ENCODE measurements around the gene EXD3. TPM values are rescaled to one million over a fixed set of nuclear protein-coding genes. Genes with fewer than 3 reads are reported as not detected.

EXD3 gene
- total and polyA plus RNA-seq, 9 of the 15 experiments (the other 6 are each of a cell fraction or from before 2014, with no cell fraction given) = 0.29 to 12.5 (median 3.9) TPM

DNA sequence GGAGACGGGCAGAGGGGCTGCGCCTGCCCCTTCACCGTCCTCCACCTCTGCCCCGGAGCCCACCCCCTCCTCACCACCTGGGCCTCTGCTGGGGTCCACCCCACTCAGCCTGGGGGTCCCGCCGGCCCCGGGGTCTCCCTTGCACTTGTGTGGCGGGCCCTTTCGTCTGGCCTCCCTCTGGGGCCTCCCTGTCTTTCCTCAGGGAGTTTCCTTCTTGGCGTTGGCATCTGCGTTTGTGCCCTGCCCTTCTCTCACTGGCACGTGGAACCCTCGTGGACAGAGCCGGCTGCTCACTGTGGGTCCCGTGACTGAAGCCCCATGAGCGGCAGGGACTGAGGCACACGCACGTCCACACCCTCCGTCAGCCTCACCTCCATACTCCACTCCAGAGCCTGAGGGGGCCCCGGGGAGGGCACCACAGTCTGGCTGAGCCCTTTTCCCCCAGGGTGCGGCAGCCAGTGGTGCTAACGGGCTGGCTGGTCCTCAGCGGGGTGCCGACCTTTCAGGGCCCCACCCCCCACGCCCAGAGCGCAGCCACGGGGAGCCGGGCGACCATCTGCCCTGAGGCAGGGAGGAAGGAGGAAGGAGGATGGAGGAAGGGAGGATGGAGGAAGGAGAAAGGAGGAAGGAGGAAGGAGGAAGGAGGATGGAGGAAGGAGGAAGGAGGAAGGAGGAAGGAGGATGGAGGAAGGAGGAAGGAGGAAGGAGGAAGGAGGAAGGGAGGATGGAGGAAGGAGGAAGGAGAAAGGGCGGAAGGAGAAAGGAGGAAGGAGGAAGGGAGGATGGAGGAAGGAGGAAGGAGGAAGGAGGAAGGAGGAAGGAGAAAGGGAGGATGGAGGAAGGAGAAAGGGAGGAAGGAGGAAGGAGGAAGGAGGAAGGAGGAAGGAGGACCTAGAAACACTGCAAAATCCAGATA is 67.9 kb downstream of the EXD3 start:
- no peak overlapping the region for H3K27ac ChIP-seq (ENCODE audit: extremely low read depth, low read depth, low read length)
- WGBS (ENCODE audit: insufficient coverage, low coverage, missing lambda C conversion rate) = 53% methylated on average over 14 of the region's 30 CpGs
- peak; percentile 89 for FAIRE-seq

More for the DNA sequence above, 67.9 kb downstream of the EXD3 start:
- H3K4me1 ChIP-seq (replicated peaks in 1 of 2; ENCODE audit: control insufficient read depth in 2 of 2, insufficient read depth in 2 of 2, low read length in 2 of 2) = peaks cover 0 to 36% of the 10 kb centered on the region in 2 experiments; a peak in 2 of 5 replicates
- H3K79me2 ChIP-seq (ENCODE audit: control insufficient read depth, insufficient read depth, low read length) = no peaks in the 10 kb centered on the region
- no peaks in the 10 kb centered on the region for H4K20me1 ChIP-seq (replicated peaks; ENCODE audit: control insufficient read depth, insufficient read depth, low read length)
- no peaks in the 10 kb centered on the region for H3K36me3 ChIP-seq (ENCODE audit: control insufficient read depth, insufficient read depth, low read length)
- TF ChIP-seq ZNF263 (CRISPR knock-in tag; IDR thresholded peaks at IDR 0.05; ENCODE audit: borderline replicate concordance) = 0 out of 2 replicates have a peak, but pooled peaks have one; percentile 41
- no peak for TF ChIP-seq NKRF (IDR thresholded peaks at IDR 0.05; ENCODE audit: borderline replicate concordance)
- no peak for TF ChIP-seq RFX1 (IDR thresholded peaks at IDR 0.05)
- peak; percentile 64 for TF ChIP-seq PCBP2 (IDR thresholded peaks at IDR 0.05; ENCODE audit: low read depth, low read length, poor library complexity, severe bottlenecking)
- peak in 1 of 2 experiments; percentile 53; a peak in 2 of 4 replicates for TF ChIP-seq ETV6 (IDR thresholded peaks at IDR 0.05; ENCODE audit: borderline replicate concordance in 1 of 2, low read depth in 2 of 2, low read length in 1 of 2)
- no peak for TF ChIP-seq ETV6 (CRISPR knock-in tag; IDR thresholded peaks at IDR 0.05; ENCODE audit: borderline replicate concordance)
- H3K27me3 ChIP-seq (ENCODE audit: control insufficient read depth in 2 of 2, insufficient read depth in 2 of 2, low read length in 2 of 2) = peaks cover 0 to 17% of the 10 kb centered on the region in 2 experiments; a peak in 1 of 5 replicates
- H3K4me2 ChIP-seq (ENCODE audit: insufficient read depth, low read length) = no peak overlapping the region
- H3K4me3 ChIP-seq = no peak overlapping the region
- no peak overlapping the region for H3K9ac ChIP-seq (ENCODE audit: insufficient read depth in 1 of 2, low read depth in 2 of 2, low read length in 2 of 2)
- ChIA-PET CTCF (ENCODE audit: low intra/inter-chr PET ratio) (no interaction called here), POLR2A (no interaction called here)
- no peak overlapping the region for H2AFZ ChIP-seq (ENCODE audit: low read depth, low read length)
- in situ Hi-C loops (cut with MboI) = no loop called here
- BruUV-seq (replicated peaks) = no TSS peak
- H3K9me3 ChIP-seq (replicated peaks; ENCODE audit: control insufficient read depth, insufficient read depth, low read depth, low read length) = peaks cover 9% of the 10 kb centered on the region
- ATAC-seq = no peak
- intact Hi-C loops (cut with micrococcal nuclease) = no loop called here
- no peaks in the 10 kb centered on the region for H3K9me1 ChIP-seq (ENCODE audit: control insufficient read depth, insufficient read depth, low read length)
- DNase-seq (ENCODE audit: extremely low read depth in 1 of 4, low spot score in 3 of 4) = no peak
